Activated CD4-positive, alpha-beta memory T cell treated with anti-CD3 and anti-CD28 coated beads for 36 hours (primary cell): ENCODE results near the gene PWP2. TPM values are rescaled to one million over a fixed set of nuclear protein-coding genes. Genes with fewer than 3 reads are reported as not detected.
"Not testable (repeated sequence)": the region's sequence is repeated elsewhere in the genome, so short reads cannot be mapped to it uniquely, and the experiment has no call there.

Experiments used
- CTCF ChIA-PET: fragments of 350-600 bp; sonication (Branson Sonifier 250); formaldehyde crosslinking; loops from one replicate; lab custom pipeline; 2021; ENCODE audit warnings: antibody characterized with exemption, inconsistent platforms; lab: Charles Lee
- POLR2A ChIA-PET: fragments of 350-600 bp; sonication (Branson Sonifier 250); formaldehyde crosslinking; loops from one replicate; lab custom pipeline; 2021; ENCODE audit warnings: antibody characterized with exemption; lab: Charles Lee
- DNase-seq: peaks from one replicate; pipeline ENCODE4 v3.0.0-alpha.2; 2020
- H3K27ac Mint-ChIP-seq: one replicate; pipeline ENCODE4 v1.8.0; 2021; ENCODE audit warnings: mixed read lengths
- H3K27me3 Mint-ChIP-seq: one replicate; pipeline ENCODE4 v1.8.0; 2021; ENCODE audit warnings: mixed read lengths
- H3K36me3 Mint-ChIP-seq: one replicate; pipeline ENCODE4 v1.8.0; 2021; ENCODE audit warnings: mixed read lengths
- H3K4me1 Mint-ChIP-seq: one replicate; pipeline ENCODE4 v1.8.0; 2021; ENCODE audit warnings: low read depth, mixed read lengths
- H3K4me3 Mint-ChIP-seq: one replicate; pipeline ENCODE4 v1.8.0; 2021; ENCODE audit warnings: mild to moderate bottlenecking, mixed read lengths
- H3K9me3 Mint-ChIP-seq: one replicate; pipeline ENCODE4 v1.8.0; 2021; ENCODE audit warnings: mixed read lengths
- intact Hi-C: fragments of 100-400 bp; cut with micrococcal nuclease; formaldehyde crosslinking; loops from one replicate; pipeline ENCODE4 v1.15.1; 2023
- total RNA-seq, 2 experiments: library from RNA; stranded (reverse); gene quantifications; one replicate each; pipeline ENCODE4 v1.2.3, GENCODE V29; 2021

Gene PWP2
- total RNA-seq, 2 experiments from 2014 or later = 38.5 to 39.8 TPM

DNA sequence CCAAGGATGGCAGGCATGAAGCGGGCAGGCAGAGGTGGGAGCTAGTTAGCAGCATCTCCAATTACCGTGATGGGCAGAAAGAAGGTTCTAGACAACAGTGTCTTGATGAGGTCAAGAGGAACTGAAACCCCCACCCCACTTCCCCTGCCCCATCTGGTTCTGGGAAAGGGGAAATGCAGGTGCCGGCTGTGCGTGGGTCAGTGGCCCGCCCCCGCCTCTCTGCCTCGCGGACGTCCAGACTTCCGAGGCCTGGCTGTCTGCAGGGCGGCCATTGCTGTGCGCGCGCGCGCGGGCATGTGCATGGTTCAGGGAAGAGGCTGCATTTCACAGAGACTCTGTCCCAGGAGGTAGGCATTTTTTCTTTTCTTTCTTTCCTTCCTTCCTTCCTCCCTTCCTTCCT lies 68.0 kb downstream of the PWP2 start:
- H3K27ac Mint-ChIP-seq, intact Hi-C loops, H3K36me3 Mint-ChIP-seq, H3K27me3 Mint-ChIP-seq, H3K4me3 Mint-ChIP-seq, DNase-seq, H3K9me3 Mint-ChIP-seq, CTCF ChIA-PET, H3K4me1 Mint-ChIP-seq, POLR2A ChIA-PET: not testable (repeated sequence)

DNA sequence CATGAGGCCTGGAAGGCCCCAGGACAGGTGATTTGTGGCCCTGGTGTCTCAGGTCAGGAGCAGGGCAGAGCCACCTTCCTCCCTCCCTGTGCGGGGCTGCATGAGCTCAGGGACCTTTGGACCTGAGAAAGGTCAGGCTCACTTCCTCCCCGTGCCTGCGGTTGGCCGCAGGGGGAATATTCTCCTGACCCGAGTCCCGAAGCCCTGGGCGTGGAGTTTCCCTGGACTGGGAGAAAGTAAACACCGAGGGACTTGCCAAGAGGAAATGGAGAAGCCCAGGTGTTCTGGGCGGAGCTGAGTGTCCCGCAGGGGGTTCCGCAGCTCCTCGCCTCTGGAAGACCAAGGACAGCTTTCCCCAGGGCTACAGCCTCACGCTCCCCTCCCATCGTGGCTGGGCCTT lies 68.9 kb downstream of the PWP2 start:
- H3K27ac Mint-ChIP-seq, H3K27me3 Mint-ChIP-seq, intact Hi-C loops, H3K9me3 Mint-ChIP-seq, CTCF ChIA-PET, H3K36me3 Mint-ChIP-seq, DNase-seq, POLR2A ChIA-PET, H3K4me1 Mint-ChIP-seq, H3K4me3 Mint-ChIP-seq: not testable (repeated sequence)

Other genes starting within 250 kb of the PWP2 start
- 10 to 100 TPM; 71.4 to 82.4 TPM for gene AGPAT3, start 242.2 kb upstream of the PWP2 start, total RNA-seq
- 10 to 100 TPM; 46.1 to 50.5 TPM for gene TRAPPC10, start 95.1 kb upstream of the PWP2 start, total RNA-seq
- 10 to 100 TPM; 40.1 to 44.9 TPM for gene GATD3, start 26.3 kb downstream of the PWP2 start, total RNA-seq
- 1 to 10 TPM; 2.4 to 2.5 TPM for gene ICOSLG, start 133.5 kb downstream of the PWP2 start, total RNA-seq
- gene DNMT3L, start 154.5 kb downstream of the PWP2 start, total RNA-seq = not detected
- not detected for gene AIRE, start 178.5 kb downstream of the PWP2 start, total RNA-seq
- 100 to 1,000 TPM; 197 to 210 TPM for gene PFKL, start 192.7 kb downstream of the PWP2 start, total RNA-seq
- 10 to 100 TPM; 11.1 to 11.7 TPM for gene CFAP410, start 232.0 kb downstream of the PWP2 start, total RNA-seq
- gene TRPM2, start 246.2 kb downstream of the PWP2 start, total RNA-seq = 1 to 10 TPM; 1.6 to 1.9 TPM